NCI-H128 (cell line): Measurements from ENCODE around the gene ARHGAP24.

ENCODE experiments used
- DNase-seq: peaks from one replicate; lab custom pipeline; 2025; ENCODE audit not compliant: unreplicated experiment; lab: John Stamatoyannopoulos, UW

Gene ARHGAP24

DNA sequence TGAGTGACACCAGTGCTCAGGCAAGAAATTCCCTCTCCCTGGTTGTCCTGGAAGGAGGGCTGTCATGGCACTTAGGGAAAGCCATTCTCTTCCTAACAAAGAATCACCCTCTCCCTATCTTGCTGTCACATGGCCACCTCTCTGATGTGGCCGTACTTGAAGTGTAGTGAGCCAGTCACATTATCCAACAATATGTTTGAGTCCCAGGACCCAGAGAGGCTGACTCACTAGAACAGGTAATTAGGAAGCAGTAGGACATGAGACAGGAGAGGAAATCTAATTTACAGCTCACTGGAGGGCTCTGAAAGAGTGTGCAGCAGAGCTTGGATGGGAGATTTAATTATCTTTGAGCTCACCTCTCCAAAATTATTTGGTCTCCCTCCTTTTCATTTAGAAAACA, 299.1 kb downstream of the ARHGAP24 start:
- no peak for DNase-seq

DNA sequence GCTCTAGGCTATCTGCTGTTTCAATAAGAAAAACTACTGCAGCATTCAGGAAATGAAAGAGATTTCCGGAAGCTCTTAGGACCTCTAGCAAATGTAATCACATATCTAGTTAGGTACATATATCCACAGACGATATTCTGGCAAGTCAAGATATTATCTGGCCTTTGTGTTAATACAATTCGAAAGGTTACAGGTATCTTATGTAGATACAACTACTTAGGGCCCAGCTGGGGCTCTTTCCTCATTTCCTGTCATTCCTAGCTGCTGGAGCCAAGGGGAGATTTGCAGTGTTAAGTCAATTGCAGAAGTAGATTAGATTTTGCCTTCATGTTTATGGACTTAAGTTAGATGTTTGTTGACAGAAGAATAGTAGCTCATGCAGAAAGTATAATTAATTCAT, 299.5 kb downstream of the ARHGAP24 start:
- DNase-seq = no peak

DNA sequence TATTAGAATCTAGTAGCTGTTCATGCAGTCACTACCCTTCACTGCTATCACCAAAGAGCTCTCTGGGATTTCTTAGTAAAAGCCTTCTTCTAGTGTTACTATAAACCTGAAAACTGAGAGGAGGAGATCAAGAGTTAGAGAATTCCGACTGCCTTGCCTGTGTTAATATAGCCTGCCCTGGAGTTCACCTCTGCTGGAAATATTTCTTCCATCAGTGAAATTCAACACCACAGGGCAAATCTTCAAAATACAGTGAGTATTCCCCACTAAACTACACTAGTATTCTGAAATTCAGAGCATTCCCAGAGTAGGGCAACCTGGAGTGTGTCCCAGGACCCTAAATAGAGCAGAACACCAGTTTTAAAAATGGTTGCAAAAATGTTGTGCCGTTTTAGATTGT, 301.1 kb downstream of the ARHGAP24 start:
- no peak for DNase-seq

DNA sequence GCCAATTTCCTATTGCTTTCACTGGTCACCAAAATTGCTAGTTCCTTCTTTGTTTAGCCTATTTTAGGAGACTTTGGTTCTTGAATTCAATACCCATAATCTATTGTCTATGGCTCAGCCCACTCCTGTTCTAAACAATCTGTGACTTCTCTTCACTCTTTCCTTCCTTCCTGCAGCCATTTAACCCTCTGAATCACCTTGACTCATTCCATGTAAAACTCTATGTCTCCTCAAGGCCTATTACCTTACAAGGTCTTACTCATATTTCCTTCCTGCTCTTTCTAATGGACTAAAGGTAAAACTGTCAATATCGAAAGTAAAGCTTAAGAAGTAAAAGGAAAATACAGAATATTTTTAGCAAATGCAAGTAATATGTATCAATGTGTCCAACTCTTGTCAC, 301.6 kb downstream of the ARHGAP24 start:
- no peak for DNase-seq

DNA sequence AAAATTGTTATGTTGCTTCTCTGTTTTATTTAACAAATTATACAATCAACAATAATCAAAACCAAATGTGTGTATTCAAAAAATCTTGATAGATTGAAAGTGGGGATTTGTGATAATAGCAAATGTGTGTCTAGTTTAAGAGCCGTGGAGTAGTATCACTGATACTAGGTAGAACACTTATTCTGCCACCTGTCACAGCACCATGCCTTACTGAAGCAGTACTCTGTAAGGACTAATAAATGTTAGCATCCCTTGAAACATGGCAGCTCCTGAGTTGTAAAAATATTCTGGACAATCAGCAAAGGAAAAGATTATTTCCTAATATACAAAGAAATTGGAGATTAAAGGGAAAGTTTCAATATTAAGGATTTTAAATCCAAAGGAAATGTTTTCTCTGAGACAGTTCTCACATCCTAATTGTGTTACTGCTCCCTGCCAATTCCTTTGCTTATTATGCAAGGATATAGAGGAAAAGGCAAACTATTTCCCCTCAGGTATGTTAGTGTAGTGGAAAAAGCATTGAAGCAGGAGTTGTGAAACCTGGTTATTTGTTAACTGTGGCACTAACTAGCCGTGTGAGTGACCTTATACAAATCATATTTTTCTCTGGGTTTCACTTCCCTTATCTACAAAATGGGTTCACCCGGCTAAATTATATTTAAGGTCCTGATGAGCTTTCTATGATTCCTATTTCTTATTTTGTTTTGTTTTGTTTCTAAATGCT, 303.1 kb downstream of the ARHGAP24 start:
- no peak for DNase-seq

DNA sequence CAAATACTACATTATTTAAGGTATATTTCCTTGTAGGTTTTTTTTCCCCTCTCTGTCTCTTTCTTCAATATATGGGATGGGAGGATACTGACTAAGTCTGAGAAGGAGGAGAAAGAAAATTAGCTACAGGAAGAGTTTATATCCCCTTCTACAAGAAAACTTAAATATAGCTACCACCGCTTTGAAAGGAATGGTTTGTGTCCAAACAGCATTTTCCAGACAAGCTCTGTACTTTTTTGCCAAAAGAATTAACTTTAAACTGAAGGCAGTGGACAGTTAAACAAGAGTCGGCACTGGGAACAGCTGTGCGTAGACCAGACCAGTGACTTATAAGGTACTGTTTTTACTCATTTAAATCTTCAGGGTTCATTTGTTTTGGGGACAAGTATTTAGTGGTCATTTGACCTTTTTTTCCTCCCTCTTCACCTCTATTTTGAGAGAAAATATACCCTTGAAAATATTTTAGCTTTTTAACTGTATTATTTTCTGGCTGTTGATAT, 303.7 kb downstream of the ARHGAP24 start:
- DNase-seq = no peak

DNA sequence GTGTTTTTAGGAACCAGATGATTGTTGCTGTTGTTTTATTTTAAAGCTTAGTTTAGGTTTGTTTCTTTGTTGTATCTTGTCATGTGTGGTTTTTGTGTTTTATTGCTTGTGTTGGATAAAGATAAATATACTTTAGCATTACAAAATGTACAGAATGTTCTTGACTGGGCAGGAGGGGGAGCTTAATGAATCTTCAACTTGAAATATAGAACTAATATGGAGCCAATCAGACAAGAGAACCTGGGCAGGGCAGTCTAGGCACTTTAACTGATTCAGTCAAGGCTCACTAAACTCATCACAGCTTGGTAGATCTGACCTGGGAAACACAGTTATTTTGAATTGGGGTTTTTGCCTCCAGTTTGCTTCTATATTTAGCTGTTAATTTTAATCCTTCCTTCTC, 304.2 kb downstream of the ARHGAP24 start:
- no peak for DNase-seq

DNA sequence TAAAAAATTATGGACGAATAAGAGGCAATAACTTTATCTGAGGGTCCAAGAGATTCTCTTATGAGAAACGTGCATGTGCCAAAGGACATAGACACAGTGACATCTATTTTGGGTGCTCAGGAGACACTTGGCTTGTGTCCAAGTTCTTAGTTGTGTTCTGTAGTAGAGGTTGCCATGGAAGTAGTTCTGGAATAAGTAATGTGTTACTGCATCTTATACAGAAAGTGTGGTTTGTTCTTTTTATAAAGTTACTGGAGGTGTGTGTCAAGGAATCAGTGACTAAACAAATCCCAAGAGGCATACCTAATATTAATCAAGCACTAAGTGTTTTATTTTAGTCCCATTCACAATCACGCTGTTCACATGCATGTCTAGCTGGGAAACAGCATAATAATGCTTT, 305.7 kb downstream of the ARHGAP24 start:
- DNase-seq = no peak

DNA sequence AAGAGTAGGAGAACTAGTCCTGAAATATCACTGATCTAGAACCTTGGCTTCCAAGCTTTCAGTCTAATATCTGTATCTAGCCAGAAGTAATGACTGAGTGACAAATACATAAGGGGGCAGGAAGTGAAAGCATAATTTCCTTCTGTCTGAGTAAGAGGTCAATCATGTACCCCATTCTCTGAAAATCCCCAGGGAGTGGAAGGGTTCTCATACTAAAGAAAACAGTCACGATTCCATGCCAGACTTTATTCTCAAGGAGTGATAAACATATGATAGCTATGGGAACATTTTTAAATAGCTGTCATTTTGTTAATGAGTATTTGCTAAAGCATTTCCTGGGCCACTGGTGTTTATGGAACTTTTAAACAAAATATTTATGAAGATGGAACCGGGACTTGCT, 308.5 kb downstream of the ARHGAP24 start:
- DNase-seq = no peak

DNA sequence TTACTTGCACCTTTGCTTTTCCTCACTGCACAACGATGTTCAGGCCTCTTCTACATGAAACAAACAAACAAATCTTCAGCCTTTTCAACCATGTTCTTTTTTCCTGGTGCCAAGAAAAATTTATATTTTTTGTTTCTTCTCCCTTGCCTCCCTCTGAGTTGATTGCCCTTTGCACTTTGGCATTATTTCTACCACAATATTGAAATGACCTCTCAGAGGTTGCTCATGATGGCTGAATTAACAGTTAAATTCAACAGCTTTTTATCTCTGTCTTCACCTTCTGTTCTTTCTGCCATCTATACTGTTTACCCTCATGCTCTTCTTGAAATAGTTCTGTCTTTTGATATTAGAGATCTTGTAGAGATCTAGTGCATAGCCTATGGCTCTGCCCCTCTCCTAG, 308.9 kb downstream of the ARHGAP24 start:
- no peak for DNase-seq

DNA sequence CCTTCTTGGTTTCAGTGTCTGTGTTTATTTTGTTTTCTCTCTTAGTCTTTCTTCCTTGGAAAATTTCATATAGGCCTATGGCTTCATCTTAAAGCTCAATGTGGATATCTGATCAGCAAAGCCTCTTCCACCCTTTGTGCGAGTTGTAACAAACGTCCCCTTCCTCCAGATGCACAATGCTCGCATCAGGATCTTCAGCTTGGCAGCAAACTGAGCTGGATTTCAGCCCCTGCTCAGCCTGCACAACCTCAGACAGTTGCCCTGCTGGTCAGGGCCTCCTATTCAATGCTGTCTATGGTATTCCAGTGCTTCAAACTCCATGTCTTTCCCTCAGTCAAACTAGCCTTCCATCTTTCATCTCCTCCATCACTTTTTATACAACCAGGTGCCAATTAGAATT, 309.4 kb downstream of the ARHGAP24 start:
- DNase-seq = no peak

DNA sequence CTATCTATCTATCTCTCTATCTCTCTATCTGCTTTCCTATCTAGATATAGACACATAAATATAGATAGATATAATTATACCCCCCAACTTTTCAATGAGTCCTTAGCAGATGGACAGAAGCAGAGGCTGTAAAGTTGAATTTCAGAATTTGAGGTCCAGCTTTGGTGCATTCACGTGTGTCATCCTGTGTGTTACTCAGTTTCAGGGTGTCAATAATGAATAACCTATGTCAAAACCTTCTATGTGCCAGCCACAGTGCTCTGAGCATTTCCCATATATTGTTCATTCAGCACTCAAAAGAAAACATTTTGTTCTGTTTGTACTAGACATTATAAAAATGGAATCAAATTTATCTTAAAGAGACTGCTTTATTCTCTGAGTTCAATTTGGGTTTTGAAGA, 310.0 kb downstream of the ARHGAP24 start:
- DNase-seq = no peak

DNA sequence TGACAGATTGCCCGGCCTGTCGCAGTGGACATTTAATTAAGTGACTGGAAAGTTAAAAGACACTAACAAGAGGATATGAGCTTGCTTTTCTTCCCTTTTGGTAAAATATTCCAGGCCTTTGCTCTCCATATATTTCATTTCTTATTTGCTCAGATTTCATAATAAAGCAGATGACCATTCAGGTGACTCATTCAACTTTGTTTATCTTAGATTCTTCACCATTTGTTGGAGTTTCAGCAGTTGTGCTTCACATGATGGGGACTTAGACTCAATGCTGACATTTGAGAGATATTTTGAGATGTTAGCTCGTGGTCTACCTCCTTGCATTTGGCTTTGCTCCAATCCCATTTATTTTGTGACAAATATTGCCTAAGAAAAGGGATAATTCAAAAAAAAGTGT, 312.2 kb downstream of the ARHGAP24 start:
- DNase-seq = no peak

DNA sequence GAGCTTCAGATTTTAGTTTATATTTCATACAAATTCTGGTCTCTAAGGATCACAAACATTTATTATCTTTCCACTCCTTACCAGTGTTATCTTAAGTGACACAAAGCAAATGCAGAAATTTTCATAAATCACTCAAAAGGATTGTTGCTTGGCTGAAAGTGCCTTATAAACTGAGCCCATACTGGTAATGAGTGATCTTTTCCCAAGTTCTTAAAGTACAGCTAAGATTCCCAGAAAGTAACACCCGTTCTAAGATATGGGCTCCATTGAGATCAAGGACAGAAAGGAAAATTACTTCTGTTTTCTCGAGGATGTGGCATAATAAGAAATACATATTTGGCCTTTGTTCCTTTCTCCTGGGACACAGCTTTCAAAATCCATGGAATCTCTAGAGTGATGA, 313.7 kb downstream of the ARHGAP24 start:
- DNase-seq = no peak

DNA sequence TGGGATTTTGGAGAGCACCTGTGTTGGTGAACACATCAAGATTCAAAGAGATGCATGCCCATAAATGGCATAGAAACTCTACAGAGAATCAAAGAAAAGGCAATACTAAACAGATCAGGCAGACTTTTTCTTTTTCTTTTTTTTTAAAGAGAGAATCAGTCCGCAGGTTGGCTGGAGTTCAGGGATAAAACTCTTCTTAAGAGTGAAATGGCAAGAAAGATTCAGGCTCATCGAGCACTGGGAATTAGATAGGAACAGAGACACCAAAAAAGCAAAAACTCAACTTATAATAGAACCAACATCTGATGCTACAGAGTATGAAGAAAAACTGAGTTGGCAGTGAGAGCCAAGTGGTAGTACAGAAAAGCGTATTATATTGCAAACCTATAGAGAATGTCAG, 314.3 kb downstream of the ARHGAP24 start:
- no peak for DNase-seq

DNA sequence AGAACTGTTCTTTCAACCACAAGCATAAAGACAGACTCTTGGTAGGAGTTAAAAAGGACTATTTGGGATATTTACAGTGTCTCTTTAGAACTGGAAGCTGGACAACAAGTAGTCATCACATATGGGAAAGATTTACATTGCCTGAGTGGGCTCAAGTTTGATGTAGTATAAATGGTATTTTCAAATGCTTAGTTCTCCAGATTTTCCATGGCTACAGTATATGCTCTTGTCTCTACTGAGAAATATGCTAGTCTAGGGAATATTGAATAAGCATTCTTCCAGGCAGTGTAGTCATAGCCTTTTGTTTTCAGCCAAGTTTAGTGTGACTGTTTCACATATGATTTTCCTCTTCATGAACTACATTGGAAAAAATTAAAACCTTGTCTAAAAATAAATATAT, 315.6 kb downstream of the ARHGAP24 start:
- DNase-seq = no peak

DNA sequence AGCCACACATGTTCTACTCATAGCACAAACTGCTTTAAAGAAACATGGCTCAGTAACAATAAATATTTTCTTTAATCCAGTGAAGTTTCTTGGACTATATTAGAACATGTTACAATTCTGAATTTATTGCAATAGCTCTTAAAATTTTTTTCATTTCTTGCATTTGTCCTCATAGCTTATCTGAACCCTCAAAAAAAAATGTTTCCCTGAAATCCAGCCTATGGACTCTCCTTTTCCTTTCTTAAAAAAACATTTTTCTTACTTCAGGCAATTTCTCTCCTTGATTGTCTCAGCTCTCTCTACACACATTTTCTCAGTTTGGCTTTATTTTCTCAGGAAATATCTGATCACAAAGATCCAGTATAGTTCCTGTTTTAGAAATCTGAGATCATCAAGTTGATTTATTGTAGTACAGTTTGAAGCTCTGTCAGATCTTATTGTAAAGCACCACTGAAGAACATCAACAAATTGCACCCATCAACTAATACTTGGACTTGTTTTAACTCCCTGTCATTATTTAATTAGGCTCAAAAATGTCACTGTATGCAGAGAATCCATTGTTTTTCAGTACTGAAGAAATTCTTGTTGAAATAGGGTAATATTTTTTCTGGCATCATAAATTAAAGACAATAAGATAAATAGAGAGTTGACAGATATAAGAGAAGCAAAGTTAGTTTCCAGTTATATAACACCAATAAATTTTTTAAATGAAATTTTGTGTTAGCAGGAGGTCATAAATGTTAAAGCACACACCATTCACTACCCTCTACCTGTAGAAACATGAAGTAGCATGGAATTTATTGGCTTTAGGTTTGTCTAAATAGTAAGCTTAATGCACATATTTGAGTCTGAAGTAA, 317.7 kb downstream of the ARHGAP24 start:
- no peak for DNase-seq

DNA sequence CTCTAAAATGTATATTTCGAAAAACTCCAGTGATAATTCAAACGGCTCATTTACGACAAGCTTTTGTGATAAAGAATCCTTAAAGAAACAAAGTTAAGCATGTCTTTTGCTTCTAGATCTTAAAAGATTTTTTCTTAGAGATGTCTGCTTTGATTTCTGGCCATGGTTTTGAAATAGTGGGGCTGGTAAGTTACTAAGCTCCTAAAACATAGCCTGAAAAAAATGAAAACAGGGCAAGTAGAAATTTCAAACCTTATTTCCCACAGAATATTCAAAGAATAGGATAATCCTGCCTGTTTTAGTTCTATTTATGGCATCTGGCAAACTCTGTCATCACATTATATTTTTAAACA, 318.3 kb downstream of the ARHGAP24 start:
- DNase-seq = no peak

DNA sequence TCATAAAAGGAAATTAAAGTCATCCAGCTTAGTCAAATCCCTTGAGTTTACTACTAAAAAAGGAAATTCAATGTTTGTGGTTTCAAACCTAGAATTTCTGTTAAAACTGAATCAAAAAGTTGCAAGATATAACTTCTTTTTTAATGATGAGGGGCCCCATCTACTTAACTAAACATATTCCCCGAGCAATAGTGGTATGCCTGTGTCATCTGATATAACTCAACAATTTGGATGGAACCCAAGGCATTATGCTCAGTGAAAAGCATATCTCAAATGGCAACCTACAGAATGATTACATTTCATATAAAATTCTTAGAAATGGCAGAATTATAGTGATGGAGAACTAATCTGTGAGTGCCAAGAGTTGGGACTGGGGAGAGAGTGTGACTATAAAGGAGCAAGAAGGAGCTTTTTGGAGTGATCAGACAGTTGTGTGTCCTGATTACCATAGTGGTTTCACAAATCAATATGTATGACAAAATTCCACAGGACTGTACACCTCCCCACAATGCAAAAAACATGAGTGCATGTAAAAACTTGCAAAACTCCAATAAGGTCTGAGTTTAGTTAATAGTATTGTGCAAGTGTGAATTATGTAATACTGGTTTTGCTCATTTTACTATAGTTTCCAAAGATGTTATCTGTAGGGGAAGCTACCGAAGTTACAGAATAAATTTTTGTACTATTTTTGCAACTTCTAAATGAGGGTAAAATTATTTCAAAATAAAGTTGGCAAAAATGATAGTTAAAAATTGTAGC, 323.2 kb downstream of the ARHGAP24 start:
- DNase-seq = no peak

DNA sequence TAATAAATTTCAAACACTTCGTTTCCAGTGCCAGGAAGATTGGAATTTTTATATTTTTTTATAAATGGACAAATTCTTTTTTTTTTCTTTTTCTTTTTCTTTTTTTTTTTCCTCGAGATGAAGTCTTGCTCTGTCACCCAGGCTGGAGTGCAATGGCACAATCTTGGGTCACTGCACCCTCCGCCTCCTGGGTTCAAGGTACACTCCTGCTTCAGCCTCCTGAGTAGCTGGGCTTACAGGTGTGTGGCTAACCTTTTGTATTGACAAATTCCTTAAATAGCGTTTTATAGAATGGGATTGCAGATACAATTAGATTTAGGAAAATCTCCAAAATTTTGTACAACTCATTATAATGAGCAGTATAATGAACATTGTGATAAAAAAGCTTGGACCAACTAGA, 328.9 kb downstream of the ARHGAP24 start:
- DNase-seq = no peak

DNA sequence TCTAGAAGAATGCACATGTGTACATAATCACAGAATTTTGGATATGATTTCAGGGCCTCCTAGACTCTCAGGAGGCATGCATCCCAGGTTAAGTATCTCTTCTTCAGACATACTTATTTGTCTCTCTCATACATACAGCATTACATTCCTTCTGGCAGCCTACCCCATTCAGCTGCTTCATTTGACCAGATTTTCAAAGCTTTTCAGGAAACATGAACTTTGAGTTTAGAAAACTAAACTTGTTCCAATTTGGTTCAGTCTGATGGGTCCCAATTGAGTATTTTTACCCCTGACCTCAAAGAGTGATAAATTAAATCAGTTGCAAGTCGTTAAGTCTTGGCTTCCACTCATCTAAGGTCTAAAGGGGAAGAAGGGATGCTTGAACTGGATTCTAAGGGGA, 330.9 kb downstream of the ARHGAP24 start:
- DNase-seq = no peak

DNA sequence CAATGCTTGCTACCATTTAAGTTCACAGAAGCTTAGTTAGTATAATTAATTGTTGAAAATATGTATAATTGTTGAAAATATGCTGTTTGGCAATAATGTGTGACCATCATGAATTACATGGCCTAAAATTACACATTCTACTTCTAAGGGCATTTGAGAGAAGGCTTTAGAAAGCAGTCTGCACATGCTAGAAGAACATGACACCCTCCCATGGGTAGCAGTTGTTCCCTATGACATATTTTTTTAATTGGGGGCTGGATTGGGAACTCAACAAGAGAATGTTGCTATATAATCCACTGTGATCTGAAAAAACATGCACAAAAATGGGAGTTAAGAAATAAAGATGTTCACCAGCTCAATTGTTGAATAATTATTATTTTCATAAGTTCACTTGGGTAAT, 331.4 kb downstream of the ARHGAP24 start:
- no peak for DNase-seq
